Ishikawa (cell line): ENCODE measurements around the gene CACYBP.

Experiments used
- CEBPB ChIP-seq: IDR thresholded peaks from 2 replicates; pipeline ENCODE4 v1.6.1; 2012
- EGR1 ChIP-seq: IDR thresholded peaks from 2 replicates; pipeline ENCODE4 v1.6.1; 2012
- EP300 ChIP-seq: IDR thresholded peaks from 2 replicates; pipeline ENCODE4 v1.6.1; 2012; ENCODE audit warnings: borderline replicate concordance
- FOXM1 ChIP-seq: IDR thresholded peaks from 2 replicates; pipeline ENCODE4 v1.6.1; 2012; ENCODE audit warnings: low read depth, borderline replicate concordance
- MAX ChIP-seq: IDR thresholded peaks from 2 replicates; pipeline ENCODE4 v1.6.1; 2012
- RAD21 ChIP-seq: IDR thresholded peaks from 2 replicates; pipeline ENCODE4 v1.6.1; 2012; ENCODE audit warnings: low read depth
- REST ChIP-seq: IDR thresholded peaks from 2 replicates; pipeline ENCODE4 v1.6.1; 2012; ENCODE audit warnings: low read depth, mild to moderate bottlenecking
- TAF1 ChIP-seq: IDR thresholded peaks from 2 replicates; pipeline ENCODE4 v1.6.1; 2012; ENCODE audit warnings: low read depth, mild to moderate bottlenecking
- USF1 ChIP-seq: IDR thresholded peaks from 2 replicates; pipeline ENCODE4 v1.6.1; 2012
- YY1 ChIP-seq: IDR thresholded peaks from 2 replicates; pipeline ENCODE4 v1.6.1; 2012; ENCODE audit warnings: low read depth
- ZBTB7A ChIP-seq: IDR thresholded peaks from 2 replicates; pipeline ENCODE4 v1.6.1; 2012; ENCODE audit warnings: low read depth

- TF ChIP-seq FOXM1 (no peak), MAX (no peak), REST (no peak), EGR1 (no peak), YY1 (no peak), RAD21 (no peak), EP300 (no peak), USF1 (no peak), ZBTB7A (no peak), CEBPB (no peak), TAF1 (no peak)
Measured at GRCh38 chr1:174997041-174997440, 2.7 kb upstream of the CACYBP start.
